NT2/D1 (cell line): ENCODE measurements around the gene RNF217.
A peak's percentile ranks its signal among the peaks of the same experiment; 100 is the strongest.
"Not testable (repeated sequence)": the region's sequence is repeated elsewhere in the genome, so short reads cannot be mapped to it uniquely, and the experiment has no call there.

Source experiments
- DNase-seq: peaks from one replicate; pipeline ENCODE4 v3.0.0-alpha.2; 2011; ENCODE audit warnings: low read depth, low spot score
- H3K27me3 ChIP-seq: 2 replicates; pipeline ENCODE4 v1.6.0; 2011; ENCODE audit warnings: mild to moderate bottlenecking; ENCODE audit not compliant: insufficient read length, insufficient read depth
- H3K36me3 ChIP-seq: 2 replicates; pipeline ENCODE4 v1.6.1; 2011; ENCODE audit warnings: mild to moderate bottlenecking, low read length, mixed read lengths; ENCODE audit not compliant: insufficient read depth, insufficient read length
- H3K4me1 ChIP-seq: 2 replicates; pipeline ENCODE4 v1.5.1; 2011; ENCODE audit not compliant: insufficient read depth, insufficient read length
- H3K4me3 ChIP-seq: 2 replicates; pipeline ENCODE4 v1.5.1; 2011; ENCODE audit warnings: low read depth; ENCODE audit not compliant: insufficient read length
- H3K9ac ChIP-seq: 2 replicates; pipeline ENCODE4 v1.6.0; 2011; ENCODE audit warnings: low read depth; ENCODE audit not compliant: insufficient read length
- H3K9me3 ChIP-seq: 2 replicates; pipeline ENCODE4 v1.5.1; 2011; ENCODE audit warnings: mild to moderate bottlenecking, low read length; ENCODE audit not compliant: insufficient read depth
- SUZ12 ChIP-seq: IDR thresholded peaks from 2 replicates; pipeline ENCODE4 v1.6.1; 2011; ENCODE audit not compliant: insufficient read length, insufficient read depth; ENCODE audit errors: extremely low read depth
- YY1 ChIP-seq: IDR thresholded peaks from 2 replicates; pipeline ENCODE4 v1.6.1; 2011; ENCODE audit not compliant: insufficient read length, insufficient read depth
- ZNF274 ChIP-seq: IDR thresholded peaks from 2 replicates; pipeline ENCODE4 v1.6.1; 2011; ENCODE audit warnings: mild to moderate bottlenecking, low read depth, low read length

RNF217 gene

GRCh38 chr6:124961777-124962638 is at the start of gene RNF217:
Gene RNF217, plus strand, starts transcription at chr6:124962437. Its CDS starts 108 bp downstream, at chr6:124962545.
- no peaks in the 10 kb centered on the region for H3K4me1 ChIP-seq
- H3K4me3 ChIP-seq = peak within 1 kb of the TSS; percentile 79
- no peak for DNase-seq
- TF ChIP-seq SUZ12 = no peak
- TF ChIP-seq YY1 = no peak
- TF ChIP-seq ZNF274 = no peak
- H3K36me3 ChIP-seq = peaks cover 2% of the 10 kb centered on the region
- no peaks in the 10 kb centered on the region for H3K9me3 ChIP-seq
- peak within 1 kb of the TSS; percentile 88 for H3K9ac ChIP-seq
- H3K27me3 ChIP-seq = no peaks in the 10 kb centered on the region

- Histone ChIP-seq H3K36me3 (no peaks in the 10 kb centered on the region), H3K4me3 (no peak overlapping the region), H3K27me3 (no peaks in the 10 kb centered on the region), H3K9me3 (no peaks in the 10 kb centered on the region), H3K4me1 (no peaks in the 10 kb centered on the region), H3K9ac (no peak overlapping the region)
- no peak for DNase-seq
- no peak for TF ChIP-seq YY1
- TF ChIP-seq ZNF274 = no peak
- no peak for TF ChIP-seq SUZ12
Observed at GRCh38 chr6:124913056-124913455, 49.2 kb upstream of the RNF217 start.

GRCh38 chr6:124917769-124918168 is 44.5 kb upstream of the RNF217 start:
- H3K9me3 ChIP-seq = peaks cover 21% of the 10 kb centered on the region; the same call in 1 of the 2 replicates
- no peak for DNase-seq
- no peak overlapping the region for H3K4me3 ChIP-seq
- no peak for TF ChIP-seq SUZ12
- no peak for TF ChIP-seq ZNF274
- no peak for TF ChIP-seq YY1
- H3K9ac ChIP-seq = no peak overlapping the region
- no peaks in the 10 kb centered on the region for H3K36me3 ChIP-seq
- no peaks in the 10 kb centered on the region for H3K4me1 ChIP-seq
- H3K27me3 ChIP-seq = no peaks in the 10 kb centered on the region

GRCh38 chr6:124919703-124920102 is 42.5 kb upstream of the RNF217 start:
- not testable (repeated sequence) for H3K27me3 ChIP-seq, H3K4me3 ChIP-seq, DNase-seq, H3K4me1 ChIP-seq, H3K9ac ChIP-seq, H3K36me3 ChIP-seq
- H3K9me3 ChIP-seq = peaks cover 21% of the 10 kb centered on the region; the same call in 1 of the 2 replicates

GRCh38 chr6:124924333-124924759 is 37.9 kb upstream of the RNF217 start:
- Histone ChIP-seq H3K4me1 (no peaks in the 10 kb centered on the region), H3K9me3 (peaks cover 21% of the 10 kb centered on the region; the same call in 1 of the 2 replicates), H3K4me3 (no peak overlapping the region), H3K27me3 (no peaks in the 10 kb centered on the region), H3K9ac (no peak overlapping the region), H3K36me3 (no peaks in the 10 kb centered on the region)
- no peak for TF ChIP-seq ZNF274
- TF ChIP-seq YY1 = no peak
- no peak for TF ChIP-seq SUZ12
- no peak for DNase-seq

GRCh38 chr6:124926435-124926834 is 35.8 kb upstream of the RNF217 start:
- no peaks in the 10 kb centered on the region for H3K36me3 ChIP-seq

GRCh38 chr6:124927806-124928205 is 34.4 kb upstream of the RNF217 start:
- no peak overlapping the region for H3K4me3 ChIP-seq
- no peaks in the 10 kb centered on the region for H3K27me3 ChIP-seq
- no peak for DNase-seq

More at GRCh38 chr6:124926435-124926834, 35.8 kb upstream of the RNF217 start:
- no peak for DNase-seq
- Histone ChIP-seq H3K4me3 (no peak overlapping the region), H3K9me3 (0 out of 2 replicates have a peak, but pooled peaks cover 3% of the 10 kb centered on the region), H3K27me3 (no peaks in the 10 kb centered on the region), H3K9ac (no peak overlapping the region), H3K4me1 (no peaks in the 10 kb centered on the region)
- TF ChIP-seq SUZ12 = no peak
- no peak for TF ChIP-seq ZNF274
- no peak for TF ChIP-seq YY1

More at GRCh38 chr6:124927806-124928205, 34.4 kb upstream of the RNF217 start:
- Histone ChIP-seq H3K4me1 (no peaks in the 10 kb centered on the region), H3K9me3 (no peaks in the 10 kb centered on the region), H3K36me3 (no peaks in the 10 kb centered on the region), H3K9ac (no peak overlapping the region)
- TF ChIP-seq ZNF274 (no peak), YY1 (no peak), SUZ12 (no peak)
